HG02798 (cell line): ENCODE data around the gene KCND2.
"Not testable (repeated sequence)": the region's sequence is repeated elsewhere in the genome, so short reads cannot be mapped to it uniquely, and the experiment has no call there.

Experiments used
- ATAC-seq: cut with Tn5 transposase; IDR thresholded peaks from one replicate; pipeline ENCODE4 v1.9.1; 2021; ENCODE audit warnings: mild to moderate bottlenecking; ENCODE audit not compliant: unreplicated experiment, poor library complexity

The KCND2 gene

GRCh38 chr7:120729245-120729644 lies 456.3 kb downstream of the KCND2 start:
- no peak for ATAC-seq

- ATAC-seq = no peak
Measured at GRCh38 chr7:120731271-120731670, 458.3 kb downstream of the KCND2 start.

- no peak for ATAC-seq
Measured at GRCh38 chr7:120732256-120732655, 459.3 kb downstream of the KCND2 start.

GRCh38 chr7:120733143-120733542 lies 460.2 kb downstream of the KCND2 start:
- ATAC-seq = no peak

GRCh38 chr7:120733835-120734234 lies 460.9 kb downstream of the KCND2 start:
- ATAC-seq = no peak

GRCh38 chr7:120735791-120736190 lies 462.8 kb downstream of the KCND2 start:
- ATAC-seq = no peak

- no peak for ATAC-seq
Measured at GRCh38 chr7:120738816-120739215, 465.8 kb downstream of the KCND2 start.

GRCh38 chr7:120740348-120740747 lies 467.4 kb downstream of the KCND2 start:
- no peak for ATAC-seq

GRCh38 chr7:120741371-120742042 lies 468.5 kb downstream of the KCND2 start:
- no peak for ATAC-seq

GRCh38 chr7:120742372-120742771 lies 469.4 kb downstream of the KCND2 start:
- no peak for ATAC-seq

GRCh38 chr7:120743128-120743527 lies 470.2 kb downstream of the KCND2 start:
- no peak for ATAC-seq

- ATAC-seq = peak; percentile 87
Measured at GRCh38 chr7:120760050-120760449, 487.1 kb downstream of the KCND2 start.

- no peak for ATAC-seq
Measured at GRCh38 chr7:120760851-120761250, 487.9 kb downstream of the KCND2 start.

GRCh38 chr7:120770206-120770605 lies 497.2 kb downstream of the KCND2 start:
- ATAC-seq = no peak

- no peak for ATAC-seq
Measured at GRCh38 chr7:120774481-120774880, 501.5 kb downstream of the KCND2 start.

- no peak for ATAC-seq
Measured at GRCh38 chr7:120775755-120776154, 502.8 kb downstream of the KCND2 start.

GRCh38 chr7:120779078-120779477 lies 506.1 kb downstream of the KCND2 start:
- not testable (repeated sequence) for ATAC-seq

- ATAC-seq = not testable (repeated sequence)
Measured at GRCh38 chr7:120780451-120780850, 507.5 kb downstream of the KCND2 start.

- ATAC-seq = no peak
Measured at GRCh38 chr7:120780938-120781337, 508.0 kb downstream of the KCND2 start.

GRCh38 chr7:120781924-120782323 lies 508.9 kb downstream of the KCND2 start:
- not testable (repeated sequence) for ATAC-seq

GRCh38 chr7:120783273-120783672 lies 510.3 kb downstream of the KCND2 start:
- no peak for ATAC-seq

- no peak for ATAC-seq
Measured at GRCh38 chr7:120783721-120784120, 510.7 kb downstream of the KCND2 start.
